Right cardiac atrium (tissue), 5 donors: ENCODE data around the gene BICRA. TPM values are rescaled to one million over a fixed set of nuclear protein-coding genes. Genes with fewer than 3 reads are reported as not detected.
A peak's percentile ranks its signal among the peaks of the same experiment; 100 is the strongest.

Experiments used
- ATAC-seq, 2 donors: fragments of 200-7000 bp; cut with Tn5 transposase; one replicate each; pipeline versions ENCODE4 v1.8.0 to v1.9.1; 2020; ENCODE audit warnings: moderate library complexity in 2 of 2, mild to moderate bottlenecking in 1 of 2
- DNase-seq, 3 donors: peaks; one replicate each; pipeline ENCODE4 v3.0.0-alpha.2; 2020
- H3K27ac ChIP-seq: one replicate; pipeline ENCODE4 v1.5.1; 2013; ENCODE audit warnings: mild to moderate bottlenecking, low read length, control low read depth, moderate library complexity
- H3K27me3 ChIP-seq: one replicate; pipeline ENCODE4 v1.6.1; 2013; ENCODE audit not compliant: control insufficient read depth, insufficient read depth
- H3K4me1 ChIP-seq: one replicate; pipeline ENCODE4 v1.6.1; 2013; ENCODE audit warnings: low read length; ENCODE audit not compliant: control insufficient read depth, insufficient read depth
- H3K4me3 ChIP-seq: one replicate; pipeline ENCODE4 v1.5.1; 2013; ENCODE audit warnings: low read length, control low read depth
- H3K9me3 ChIP-seq: one replicate; pipeline ENCODE4 v1.6.1; 2013; ENCODE audit warnings: low read length; ENCODE audit not compliant: control insufficient read depth
- WGBS: extraction: QIAGEN DNeasy Blood & Tissue Kit; methylation state at CpG from one replicate; pipeline ENCODE4 v1.1.7; 2013; 5-methylcytosine and 5-hydroxymethylcytosine counted together
- intact Hi-C, 4 donors: fragments of 100-400 bp; cut with DNase I; formaldehyde crosslinking; loops; one replicate each; pipeline versions ENCODE4 v1.11.0 to v1.14.0; 2022 to 2023
- polyA plus RNA-seq: library from polyadenylated mRNA; stranded (reverse); fragments of 200-250 nt; gene quantifications from one replicate; pipeline ENCODE4 v1.2.3, GENCODE V29; 2013
- total RNA-seq, 4 donors: library from RNA; stranded (reverse); fragmentation: NEBNext Ultra II Directional; extraction: Animal tissue kit (Norgen Biotek cat#: 25700); gene quantifications; one replicate each; pipeline ENCODE4 v1.2.1, GENCODE V29; 2021
- donor health status: healthy with polysubstance abuse.
- donor health status: DM: no; HTN: yes; CAD: no.
- donor health status: DM: no; HTN: no; CAD: no.
- donor health status: DM: no; HTN: yes; CAD: no; lungs with severe emphysema.
- donor health status: DM: yes; HTN: yes; CAD: no.

BICRA gene
- total and polyA plus RNA-seq, 5 donors = 9.2 to 13.6 (median 9.9) TPM

DNA sequence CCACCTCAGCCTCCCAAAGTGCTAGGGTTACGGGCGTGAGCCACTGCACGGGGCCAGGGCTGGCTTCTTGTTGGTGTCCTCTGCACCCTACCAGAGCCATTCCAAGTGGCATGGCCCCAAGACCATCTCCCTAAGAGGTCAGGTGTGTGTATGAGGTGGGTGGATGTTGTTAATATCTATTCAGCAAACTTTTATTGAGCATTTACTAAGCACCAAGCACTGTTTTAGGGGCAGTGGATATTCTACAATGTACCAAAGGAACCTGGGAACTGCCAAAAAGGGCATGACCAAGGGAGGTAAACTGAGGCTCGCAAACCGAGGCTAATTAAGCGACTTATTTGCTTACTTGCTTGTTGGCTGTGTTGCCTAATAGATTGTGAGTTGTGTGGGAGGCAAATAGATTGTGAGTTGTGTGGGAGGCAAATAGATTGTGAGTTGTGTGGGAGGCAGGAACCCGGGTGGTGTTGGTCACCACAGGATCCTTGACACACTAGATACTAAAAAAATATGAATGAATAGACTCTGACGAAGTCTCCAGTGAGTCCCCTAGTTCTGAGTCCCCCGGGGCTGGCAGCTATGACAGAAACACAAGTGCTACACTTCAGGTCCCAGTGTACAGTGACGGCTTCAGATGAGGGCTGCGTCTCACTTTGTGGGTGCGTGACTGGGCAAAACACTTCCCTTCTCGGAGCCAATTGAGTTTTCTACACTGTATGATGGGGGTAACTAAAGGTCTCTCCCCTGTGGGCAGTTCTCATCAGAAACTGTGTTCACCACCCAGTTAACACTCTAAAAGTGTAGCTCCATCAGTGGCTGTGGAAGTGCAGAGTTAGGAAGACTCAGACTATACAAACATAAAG lies 5.0 kb upstream of the BICRA start:
- no peak for DNase-seq
- no peaks in the 10 kb centered on the region for H3K9me3 ChIP-seq
- no peak overlapping the region for H3K27ac ChIP-seq
- intact Hi-C loops = loop anchor here in 2 of 4 donors (10.0 kb wide), 3 partner anchors 61 to 91 kb away; partner anchors contain the start of gene NAPA (in 2 of the 2)
- WGBS = 56% methylated on average over 13 of the region's 13 CpGs
- ATAC-seq = no peak
- H3K4me1 ChIP-seq = no peaks in the 10 kb centered on the region
- no peak overlapping the region for H3K4me3 ChIP-seq
- no peaks in the 10 kb centered on the region for H3K27me3 ChIP-seq

DNA sequence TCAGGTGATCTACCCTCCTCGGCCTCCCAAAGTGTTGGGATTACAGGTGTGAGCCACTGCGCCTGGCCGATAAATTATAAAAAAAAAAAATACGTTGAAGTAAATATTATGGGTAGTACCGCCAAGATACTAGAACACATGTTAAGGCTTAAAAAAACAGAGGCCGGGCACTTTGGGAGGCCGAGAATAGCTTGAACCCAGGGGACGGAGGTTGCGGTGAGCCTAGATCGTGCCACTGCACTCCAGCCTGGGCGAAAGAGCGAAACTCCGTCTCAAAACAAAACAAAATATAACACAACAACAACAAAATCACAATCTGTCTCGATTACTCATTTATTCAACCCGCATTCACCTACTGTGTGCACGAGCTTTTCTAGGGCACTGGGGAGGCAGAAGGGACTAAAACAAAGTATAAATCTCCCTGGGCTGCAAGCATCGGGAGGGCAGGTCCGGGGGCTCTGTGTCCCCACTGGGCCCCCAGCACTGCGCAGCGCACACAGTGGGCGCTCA lies 1.3 kb upstream of the BICRA start:
- ATAC-seq = no peak
- peak overlapping the region; percentile 57 for H3K4me3 ChIP-seq
- H3K9me3 ChIP-seq = no peaks in the 10 kb centered on the region
- H3K4me1 ChIP-seq = no peaks in the 10 kb centered on the region
- no peak for DNase-seq
- 40% methylated on average over 21 of the region's 21 CpGs for WGBS
- H3K27me3 ChIP-seq = no peaks in the 10 kb centered on the region
- intact Hi-C loops = loop anchor here in 3 of 4 donors (5.0 to 10.0 kb wide), 4 partner anchors 57 to 93 kb away; partner anchors contain the start of gene NAPA (in 2 of the 3)
- peak overlapping the region; percentile 88 for H3K27ac ChIP-seq

DNA sequence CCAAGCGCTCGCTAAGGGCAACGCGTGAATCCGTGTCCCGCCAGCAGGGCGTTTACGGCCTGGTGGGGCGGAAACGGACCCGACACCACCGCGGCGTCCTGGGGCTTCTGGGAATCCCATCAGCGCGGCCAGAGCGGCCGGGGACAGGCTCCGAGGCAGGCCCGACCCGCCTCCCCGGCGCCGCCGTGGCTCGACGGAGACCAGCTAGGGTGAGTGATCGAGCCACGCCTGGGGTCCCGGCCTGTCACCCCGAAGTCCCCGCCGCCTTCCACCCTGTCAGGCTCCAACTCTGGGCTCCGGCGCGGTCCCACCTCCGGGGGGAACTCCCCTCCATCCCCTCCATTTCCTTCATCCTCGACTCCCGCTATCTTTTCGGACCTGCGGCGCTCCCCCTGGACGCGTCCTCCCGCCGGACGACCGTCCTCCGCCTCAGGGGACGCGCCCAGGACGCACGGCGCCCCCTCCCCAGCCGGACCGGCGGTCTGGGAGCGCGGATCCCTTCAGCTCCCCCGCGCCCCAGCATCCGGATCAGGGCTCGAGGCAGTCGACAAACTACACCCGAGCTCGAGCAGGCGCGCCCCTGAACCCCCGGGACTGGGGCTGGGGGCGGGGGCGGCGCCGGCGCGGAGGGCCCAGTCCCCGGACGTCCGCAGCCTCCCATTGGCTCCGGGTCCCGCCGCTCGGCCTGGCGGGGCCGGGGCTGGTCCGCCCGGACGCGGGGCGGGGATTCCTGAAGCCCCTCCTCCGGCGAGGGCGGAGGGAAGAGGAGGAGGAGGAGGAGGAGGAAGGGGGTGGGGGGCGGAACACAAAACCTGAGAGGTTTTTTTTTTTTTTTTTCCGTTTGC lies 638 bp upstream of the BICRA start:
- H3K4me1 ChIP-seq = no peaks in the 10 kb centered on the region
- intact Hi-C loops = loop anchor here in 3 of 4 donors (5.0 to 10.0 kb wide), 4 partner anchors 57 to 93 kb away; partner anchors contain the start of gene NAPA (in 2 of the 3)
- under 1% methylated on average over 94 of the region's 94 CpGs for WGBS
- DNase-seq (peak; percentile 95 to 99 (median 98)), ATAC-seq (peak; percentile 96)
- no peaks in the 10 kb centered on the region for H3K9me3 ChIP-seq
- peak overlapping the region; percentile 57 for H3K4me3 ChIP-seq
- no peaks in the 10 kb centered on the region for H3K27me3 ChIP-seq
- peak overlapping the region; percentile 88 for H3K27ac ChIP-seq

DNA sequence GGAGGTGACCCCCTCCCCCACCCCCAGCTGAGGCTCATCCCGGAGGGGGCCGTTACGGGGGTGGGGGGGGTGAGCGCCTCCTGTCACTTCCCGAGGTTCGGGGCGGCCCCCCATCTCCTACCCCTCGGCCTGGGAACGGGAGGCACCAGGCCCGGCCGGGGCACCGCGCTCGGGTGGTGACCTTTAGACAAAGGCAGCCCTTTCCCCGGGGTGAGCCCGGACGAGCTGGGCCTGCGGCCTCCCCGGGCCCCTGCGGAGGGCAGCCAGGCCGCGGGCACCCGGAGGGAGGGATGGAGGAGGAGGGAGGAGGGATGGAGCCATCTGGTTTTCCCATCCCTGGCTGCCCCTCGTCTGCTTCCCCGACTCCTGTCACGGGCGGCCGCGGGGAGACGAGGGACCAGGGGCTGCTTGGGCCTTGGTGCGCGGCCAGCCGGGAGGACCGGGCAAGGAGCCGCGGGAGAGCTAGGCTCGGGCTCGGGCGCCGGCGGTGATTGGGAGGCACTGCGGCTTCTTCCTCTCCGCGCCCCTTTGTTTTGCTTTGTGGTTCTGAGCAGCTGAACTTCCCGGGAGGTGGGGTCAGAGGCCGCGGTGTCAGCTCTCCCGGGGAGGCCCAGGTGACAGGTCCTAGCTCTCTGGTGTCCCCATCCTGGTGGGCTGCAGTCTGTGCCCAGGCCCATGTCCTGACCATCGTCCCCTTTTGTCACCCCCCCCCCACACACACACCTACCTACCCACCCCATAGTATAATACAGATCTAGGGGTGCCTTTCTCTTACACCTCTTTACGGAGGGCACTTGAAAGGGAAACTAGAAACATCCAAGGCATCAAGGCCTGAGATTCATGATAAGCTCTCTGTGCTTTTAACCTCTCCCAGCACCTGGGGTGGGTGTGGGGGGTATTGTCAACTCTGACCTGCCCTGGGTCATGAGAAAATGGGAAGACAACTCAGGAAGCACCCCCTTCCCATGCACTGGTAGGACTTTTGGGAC lies 1.3 kb downstream of the BICRA start:
- intact Hi-C loops = loop anchor here (5.0 to 10.0 kb wide), 5 partner anchors 47 to 95 kb away; partner anchors contain the start of gene NAPA (in 2 of the 4)

DNA sequence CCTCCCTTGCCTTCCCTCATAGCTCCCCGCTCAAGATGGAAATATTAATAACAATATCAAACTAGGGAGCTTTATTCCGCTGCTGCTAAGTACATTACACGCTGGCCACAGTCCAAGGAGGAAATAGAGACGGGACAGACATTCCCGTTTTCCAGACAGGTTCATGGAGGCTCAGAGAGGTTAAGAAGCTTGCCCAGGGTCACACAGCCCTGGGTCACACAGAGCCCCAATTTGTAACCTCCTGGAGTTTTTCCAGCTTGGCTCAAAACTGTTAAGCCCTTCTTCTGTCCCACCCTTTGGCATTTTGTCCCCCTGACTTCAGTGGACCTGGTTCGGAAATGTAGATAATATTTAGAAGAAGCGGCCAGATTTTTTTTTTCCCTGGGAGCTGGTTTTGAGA lies 2.0 kb downstream of the BICRA start:
- intact Hi-C loops = loop anchor here in 3 of 4 donors (5.0 to 10.0 kb wide), 3 partner anchors 46 to 84 kb away; no protein-coding TSS in a partner anchor
- no peak for ATAC-seq
- WGBS = 28% methylated on average over 7 of the region's 7 CpGs
- peaks cover 2% of the 10 kb centered on the region for H3K4me1 ChIP-seq
- no peaks in the 10 kb centered on the region for H3K9me3 ChIP-seq
- no peak for DNase-seq
- H3K27me3 ChIP-seq = no peaks in the 10 kb centered on the region
- H3K4me3 ChIP-seq = no peak overlapping the region
- H3K27ac ChIP-seq = no peak overlapping the region

More for the DNA sequence above, 1.3 kb downstream of the BICRA start:
- WGBS = under 1% methylated on average over 50 of the region's 50 CpGs
- Histone ChIP-seq H3K27me3 (no peaks in the 10 kb centered on the region), H3K4me1 (no peaks in the 10 kb centered on the region), H3K4me3 (peak overlapping the region; percentile 57), H3K27ac (peak overlapping the region; percentile 16), H3K9me3 (no peaks in the 10 kb centered on the region)
- ATAC-seq = peak; percentile 19 to 31
- peak; percentile 44 to 79 (median 75) for DNase-seq

DNA sequence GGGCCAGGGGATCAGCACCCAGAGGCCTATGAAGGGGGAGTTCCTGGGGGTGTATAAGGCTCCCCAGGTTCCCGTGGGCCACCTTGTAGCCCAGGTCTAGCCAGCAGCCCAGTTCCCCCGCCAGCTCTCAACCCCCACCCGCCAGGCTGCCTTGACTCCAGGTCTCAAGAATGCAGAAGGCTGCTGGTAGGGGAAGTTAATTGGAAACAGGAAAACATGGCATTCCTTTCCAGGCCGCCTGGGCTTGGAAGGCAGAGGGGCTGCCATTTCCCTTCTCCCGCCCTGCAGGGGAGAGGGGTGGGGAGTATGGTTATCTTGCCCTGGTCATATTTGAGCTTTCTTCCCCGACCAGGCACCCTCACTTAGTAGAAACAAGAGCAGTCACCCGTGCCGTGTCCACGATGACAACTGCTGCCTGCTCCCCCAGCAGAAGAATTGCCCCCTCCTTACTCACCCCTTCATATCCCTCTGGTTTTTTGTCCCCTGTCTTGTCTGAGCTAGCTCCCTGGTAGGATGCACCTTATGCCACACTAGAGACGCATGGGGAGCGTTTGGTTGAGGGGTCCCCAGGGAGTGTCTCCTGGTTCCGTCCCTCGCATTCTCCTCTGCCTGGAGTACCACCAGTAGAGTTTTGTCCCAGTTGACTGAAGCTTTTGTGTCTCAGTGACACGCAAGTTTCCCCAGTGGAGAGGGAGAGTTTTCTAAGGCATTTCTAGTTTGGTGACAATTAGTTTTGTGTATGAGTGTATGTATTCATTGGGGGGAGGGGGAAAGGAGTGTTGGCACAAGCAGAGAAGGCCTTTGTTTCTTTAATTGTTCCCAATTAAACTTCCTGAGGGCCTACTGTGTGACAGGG lies 4.5 kb downstream of the BICRA start:
- 44% methylated on average over 14 of the region's 14 CpGs for WGBS
- H3K27ac ChIP-seq = peak overlapping the region; percentile 11
- H3K4me1 ChIP-seq = peaks cover 6% of the 10 kb centered on the region
- H3K4me3 ChIP-seq = no peak overlapping the region
- intact Hi-C loops = loop anchor here in 3 of 4 donors (5.0 to 10.0 kb wide), 3 partner anchors 44 to 81 kb away; no protein-coding TSS in a partner anchor
- DNase-seq (no peak), ATAC-seq (no peak)
- H3K9me3 ChIP-seq = no peaks in the 10 kb centered on the region
- no peaks in the 10 kb centered on the region for H3K27me3 ChIP-seq

DNA sequence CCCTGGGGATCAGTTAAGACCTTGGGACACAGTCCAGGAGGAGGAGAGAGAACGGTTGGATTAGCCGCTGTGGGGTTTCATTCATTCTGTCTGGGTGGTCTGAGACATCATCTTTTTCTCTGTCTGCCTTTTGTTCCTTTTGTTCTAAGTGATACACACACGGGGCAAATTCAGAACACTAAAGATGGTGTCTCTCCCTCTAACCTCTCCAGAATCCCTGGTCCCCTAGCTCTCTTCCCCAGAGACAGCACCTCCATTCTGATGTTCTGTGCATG lies 5.0 kb downstream of the BICRA start:
- DNase-seq = no peak
- Histone ChIP-seq H3K9me3 (no peaks in the 10 kb centered on the region), H3K4me1 (peaks cover 6% of the 10 kb centered on the region), H3K27me3 (no peaks in the 10 kb centered on the region), H3K27ac (no peak overlapping the region), H3K4me3 (no peak overlapping the region)
- intact Hi-C loops = loop anchor here in 3 of 4 donors (5.0 to 10.0 kb wide), 3 partner anchors 43 to 81 kb away; no protein-coding TSS in a partner anchor
- WGBS = 49% methylated on average over 3 of the region's 3 CpGs
- no peak for ATAC-seq

DNA sequence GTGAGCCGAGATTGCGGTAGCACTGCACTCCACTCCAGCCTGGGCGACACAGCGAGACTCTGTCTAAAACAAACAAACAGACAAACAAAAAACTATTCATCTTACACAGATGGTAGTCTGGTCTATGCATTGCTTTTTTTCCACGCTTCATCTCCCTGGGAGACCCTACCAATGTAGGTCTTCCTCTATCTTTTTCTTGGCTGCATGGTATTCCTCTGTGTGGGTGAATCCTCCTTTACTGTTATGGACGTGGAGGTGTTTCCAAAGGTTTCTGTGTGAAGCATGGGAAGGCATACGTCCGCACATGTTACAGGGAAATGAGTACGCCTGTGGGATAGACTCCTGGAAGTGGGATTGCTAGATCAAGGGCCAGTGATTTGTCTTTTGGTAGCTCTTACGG lies 5.6 kb downstream of the BICRA start:
- Histone ChIP-seq H3K4me1 (peaks cover 6% of the 10 kb centered on the region), H3K9me3 (no peaks in the 10 kb centered on the region), H3K27ac (no peak overlapping the region), H3K27me3 (no peaks in the 10 kb centered on the region), H3K4me3 (no peak overlapping the region)
- 96% methylated on average over 10 of the region's 10 CpGs for WGBS
- DNase-seq (no peak), ATAC-seq (no peak)
- intact Hi-C loops = loop anchor here in 3 of 4 donors (5.0 to 10.0 kb wide), 3 partner anchors 43 to 80 kb away; no protein-coding TSS in a partner anchor

DNA sequence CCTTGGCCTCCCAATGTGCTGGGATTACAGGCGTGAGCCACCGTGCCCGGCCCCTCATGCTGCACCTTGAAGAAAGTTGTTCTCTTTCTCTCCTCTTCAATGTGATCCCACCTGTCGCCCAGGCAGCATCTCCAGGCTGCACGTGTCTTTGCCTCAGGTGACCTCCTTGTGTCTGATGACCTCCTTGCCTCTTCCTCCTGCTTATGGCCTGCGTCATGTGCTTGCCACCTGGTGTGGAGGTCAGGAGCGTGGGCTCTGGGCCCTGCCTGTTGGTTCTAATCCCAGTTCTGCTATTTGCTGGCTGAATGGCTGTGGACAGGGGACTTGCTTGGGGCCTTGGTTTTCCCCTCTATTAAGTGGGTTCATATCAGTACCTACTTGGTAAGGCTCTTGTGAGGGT lies 6.3 kb downstream of the BICRA start:
- intact Hi-C loops = loop anchor here in 2 of 4 donors (10.0 kb wide), 2 partner anchors 50 to 80 kb away; no protein-coding TSS in a partner anchor
- no peak for DNase-seq
- 85% methylated on average over 7 of the region's 7 CpGs for WGBS
- Histone ChIP-seq H3K9me3 (no peaks in the 10 kb centered on the region), H3K4me3 (no peak overlapping the region), H3K27me3 (no peaks in the 10 kb centered on the region), H3K27ac (no peak overlapping the region), H3K4me1 (peaks cover 6% of the 10 kb centered on the region)
- no peak for ATAC-seq
